Liver (tissue), 9 donors: ENCODE results near the gene POU6F2. TPM values are rescaled to one million over a fixed set of nuclear protein-coding genes. Genes with fewer than 3 reads are reported as not detected.

Experiments
- DNase-seq: peaks from one replicate; pipeline ENCODE4 v3.0.0-alpha.2; 2017; ENCODE audit warnings: low spot score
- H3K27ac ChIP-seq, 2 donors: one replicate each; pipeline ENCODE4 v1.7.0; 2013; ENCODE audit warnings: inconsistent platforms in 2 of 2, low read length in 2 of 2, control low read depth in 1 of 2, low read depth in 1 of 2, mild to moderate bottlenecking in 1 of 2
- H3K27me3 ChIP-seq, 4 donors: one replicate each; pipeline versions ENCODE4 v1.6.1 to v1.7.0; 2013; ENCODE audit warnings: low read length in 3 of 4, inconsistent platforms in 1 of 4, mild to moderate bottlenecking in 1 of 4, moderate library complexity in 1 of 4; ENCODE audit not compliant: control insufficient read depth in 4 of 4, insufficient read depth in 4 of 4
- H3K36me3 ChIP-seq, 4 donors: one replicate each; pipeline versions ENCODE4 v1.6.1 to v1.7.0; 2013; ENCODE audit warnings: low read length in 3 of 4, mild to moderate bottlenecking in 3 of 4, low read depth in 1 of 4, moderate library complexity in 1 of 4; ENCODE audit not compliant: control insufficient read depth in 4 of 4, insufficient read depth in 3 of 4
- H3K4me1 ChIP-seq, 4 donors: one replicate each; pipeline versions ENCODE4 v1.6.1 to v1.7.0; 2013; ENCODE audit warnings: low read length in 3 of 4, mild to moderate bottlenecking in 3 of 4, moderate library complexity in 1 of 4; ENCODE audit not compliant: control insufficient read depth in 4 of 4, insufficient read depth in 4 of 4
- H3K4me3 ChIP-seq, 3 donors: one replicate each; pipeline versions ENCODE4 v1.6.1 to v1.7.0; 2013; ENCODE audit warnings: low read length in 3 of 3, control low read depth in 1 of 3, low read depth in 1 of 3, mild to moderate bottlenecking in 1 of 3
- H3K9ac ChIP-seq, 2 donors: one replicate each; pipeline ENCODE4 v1.7.0; 2013; ENCODE audit warnings: low read length in 2 of 2, mild to moderate bottlenecking in 2 of 2, moderate library complexity in 2 of 2, control low read depth in 1 of 2, low read depth in 1 of 2
- H3K9me3 ChIP-seq, 4 donors: one replicate each; pipeline versions ENCODE4 v1.6.1 to v1.7.0; 2013; ENCODE audit warnings: low read length in 3 of 4; ENCODE audit not compliant: control insufficient read depth in 4 of 4
- ATF3 ChIP-seq: IDR thresholded peaks from 2 replicates; pipeline ENCODE4 v1.6.1; 2016; ENCODE audit warnings: antibody characterized with exemption
- CTCF ChIP-seq: fragments of 150-350 bp; IDR thresholded peaks from 2 replicates; pipeline ENCODE4 v1.5.1; 2017; ENCODE audit warnings: improper control_type of control experiment, low read depth, low read length; ENCODE audit not compliant: missing input control
- EGR1 ChIP-seq, 2 donors: IDR thresholded peaks; 2 replicates each; pipeline ENCODE4 v1.6.1; 2016 to 2018; ENCODE audit warnings: antibody characterized with exemption in 2 of 2, low read depth in 2 of 2
- FOXA1 ChIP-seq: IDR thresholded peaks from 2 replicates; pipeline ENCODE4 v1.6.1; 2016; ENCODE audit warnings: antibody characterized with exemption
- FOXA2 ChIP-seq: IDR thresholded peaks from 2 replicates; pipeline ENCODE4 v1.6.1; 2016; ENCODE audit warnings: antibody characterized with exemption
- GABPA ChIP-seq, 2 donors: IDR thresholded peaks in 1 of 2; conservative IDR thresholded peaks in 1 of 2; 2 replicates each; pipeline ENCODE4 v1.6.1; 2016; ENCODE audit warnings: antibody characterized with exemption in 2 of 2, mild to moderate bottlenecking in 1 of 2, moderate library complexity in 1 of 2
- HNF4A ChIP-seq, 2 donors: conservative IDR thresholded peaks; 2 replicates each; pipeline ENCODE4 v1.6.1; 2016; ENCODE audit warnings: antibody characterized with exemption in 2 of 2, mild to moderate bottlenecking in 2 of 2
- HNF4G ChIP-seq: IDR thresholded peaks from 2 replicates; pipeline ENCODE4 v1.6.1; 2016; ENCODE audit warnings: antibody characterized with exemption
- JUND ChIP-seq, 2 donors: IDR thresholded peaks; 2 replicates each; pipeline ENCODE4 v1.6.1; 2016; ENCODE audit warnings: antibody characterized with exemption in 2 of 2
- NR2F2 ChIP-seq: IDR thresholded peaks from 2 replicates; pipeline ENCODE4 v1.6.1; 2016; ENCODE audit warnings: antibody characterized with exemption
- RAD21 ChIP-seq, 2 donors: IDR thresholded peaks; 2 replicates each; pipeline ENCODE4 v1.6.1; 2016; ENCODE audit warnings: antibody characterized with exemption in 2 of 2, mild to moderate bottlenecking in 2 of 2
- REST ChIP-seq: IDR thresholded peaks from 2 replicates; pipeline ENCODE4 v1.6.1; 2016; ENCODE audit warnings: antibody characterized with exemption, mild to moderate bottlenecking
- RXRA ChIP-seq, 2 donors: IDR thresholded peaks; 2 replicates each; pipeline ENCODE4 v1.6.1; 2017 to 2018; ENCODE audit warnings: antibody characterized with exemption in 2 of 2, mild to moderate bottlenecking in 1 of 2
- SP1 ChIP-seq: IDR thresholded peaks from 2 replicates; pipeline ENCODE4 v1.6.1; 2018; ENCODE audit warnings: antibody characterized with exemption, mild to moderate bottlenecking
- TAF1 ChIP-seq: conservative IDR thresholded peaks from 2 replicates; pipeline ENCODE4 v1.6.1; 2016; ENCODE audit warnings: antibody characterized with exemption, mild to moderate bottlenecking
- YY1 ChIP-seq: IDR thresholded peaks from 2 replicates; pipeline ENCODE4 v1.6.1; 2016; ENCODE audit warnings: antibody characterized with exemption, mild to moderate bottlenecking
- ZBTB33 ChIP-seq: IDR thresholded peaks from 2 replicates; pipeline ENCODE4 v1.6.1; 2016; ENCODE audit warnings: antibody characterized with exemption
- WGBS: extraction: QIAGEN DNeasy Blood & Tissue Kit; methylation state at CpG from one replicate; pipeline ENCODE4 v1.1.7; 2013; 5-methylcytosine and 5-hydroxymethylcytosine counted together
- polyA plus RNA-seq, 2 donors: library from polyadenylated mRNA; stranded (reverse) in 1 of 2; unstranded in 1 of 2; fragments of 200-250 nt in 1 of 2; fragments of >200 nt in 1 of 2; fragmentation: Nextera tagmentation in 1 of 2; extraction: Ambion mirVana in 1 of 2; gene quantifications; one replicate each; pipeline versions ENCODE4 v1.2.1 to v1.2.3, GENCODE V29; 2013 to 2015
- total RNA-seq, 2 donors: library from RNA; depleted of rRNA; stranded (reverse); fragments of >200 nt; gene quantifications; one replicate each; pipeline ENCODE4 v1.2.3, GENCODE V29; 2014
- TF ChIP-seq, protein P1 (sequence below): IDR thresholded peaks from 2 replicates; pipeline ENCODE4 v1.6.1; 2016; ENCODE audit warnings: antibody characterized with exemption
- donor health status: healthy.
- donor health status: healthy.
- donor health status: healthy.
- donor health status: healthy.
- donor health status: healthy.

Gene POU6F2
- total and polyA plus RNA-seq, 4 donors: under 0.01 to 0.24 (median 0.08) TPM; not detected in 1

DNA sequence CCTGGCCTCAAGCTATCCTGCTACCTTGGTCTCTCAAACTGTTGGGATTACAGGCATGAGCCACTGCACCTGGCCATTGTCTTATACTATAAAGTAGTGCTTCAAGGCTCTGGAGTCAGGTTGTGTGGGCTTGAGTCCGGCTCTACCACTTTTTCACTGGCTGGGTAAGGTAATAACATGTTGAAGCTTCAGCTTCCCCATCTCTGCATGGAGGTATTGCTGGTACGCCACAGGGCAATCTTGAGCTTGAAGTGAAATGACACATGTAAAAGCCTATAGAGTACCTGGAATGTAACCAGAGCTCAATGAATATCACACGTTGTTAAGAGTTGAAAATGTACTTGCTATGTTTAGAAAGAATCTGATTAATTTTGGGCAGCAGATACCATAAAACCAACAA lies 120.8 kb downstream of the POU6F2 start:
- Histone ChIP-seq H3K36me3 (no peaks in the 10 kb centered on the region), H3K4me1 (no peaks in the 10 kb centered on the region), H3K9ac (no peak overlapping the region), H3K27ac (no peak overlapping the region), H3K27me3 (no peaks in the 10 kb centered on the region), H3K4me3 (no peak overlapping the region), H3K9me3 (no peaks in the 10 kb centered on the region)
- TF ChIP-seq SP1 (no peak), ZBTB33 (no peak), FOXA2 (no peak), RAD21 (IDR thresholded peaks at IDR 0.05) (no peak), ATF3 (no peak), EGR1 (IDR thresholded peaks at IDR 0.05; ENCODE audit: low read depth in 2 of 2) (no peak), HNF4G (no peak), GABPA (IDR thresholded peaks at IDR 0.05 in 1 of 2, conservative IDR thresholded peaks at IDR 0.05 in 1 of 2) (no peak), HNF4A (conservative IDR thresholded peaks at IDR 0.05) (no peak), NR2F2 (no peak), REST (no peak), CTCF (no peak), YY1 (no peak), RXRA (IDR thresholded peaks at IDR 0.05) (no peak), FOXA1 (no peak), TAF1 (no peak), JUND (IDR thresholded peaks at IDR 0.05) (no peak)
- TF ChIP-seq, protein P1, sequence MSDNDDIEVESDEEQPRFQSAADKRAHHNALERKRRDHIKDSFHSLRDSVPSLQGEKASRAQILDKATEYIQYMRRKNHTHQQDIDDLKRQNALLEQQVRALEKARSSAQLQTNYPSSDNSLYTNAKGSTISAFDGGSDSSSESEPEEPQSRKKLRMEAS: no peak
- 87% methylated on average over 3 of the region's 3 CpGs for WGBS
- DNase-seq: no peak
